Motor neuron (in vitro differentiated cells): ENCODE measurements around the gene PLGLB1. TPM values are rescaled to one million over a fixed set of nuclear protein-coding genes. Genes with fewer than 3 reads are reported as not detected.
"Not testable (repeated sequence)": the region's sequence is repeated elsewhere in the genome, so short reads cannot be mapped to it uniquely, and the experiment has no call there.

Source experiments
- ATAC-seq, 8 experiments: fragments of 200-7000 bp; cut with Tn5 transposase; replicated peaks in 6 of 8; 2 replicates each; pipeline ENCODE4 v1.8.0; 2021; ENCODE audit warnings: mild to moderate bottlenecking in 8 of 8, moderate library complexity in 8 of 8
- H3K27ac ChIP-seq, 2 donors: fragments of 250-450 bp; sonication (Bioruptor Pico); 2 replicates each; pipeline ENCODE4 v1.9.0; 2021; ENCODE audit warnings: antibody characterized with exemption in 2 of 2, mild to moderate bottlenecking in 2 of 2, moderate library complexity in 1 of 2
- H3K4me1 ChIP-seq, 2 donors: fragments of 250-450 bp; sonication (Bioruptor Pico); replicated peaks in 1 of 2; 2 replicates each; pipeline ENCODE4 v1.6.1; 2021; ENCODE audit warnings: antibody characterized with exemption in 2 of 2, mild to moderate bottlenecking in 2 of 2, moderate library complexity in 1 of 2
- H3K4me3 ChIP-seq, 5 donors: fragments of 250-450 bp; sonication (Bioruptor Pico); 2 replicates each; pipeline ENCODE4 v1.9.0; 2021; ENCODE audit warnings: antibody characterized with exemption in 5 of 5, mild to moderate bottlenecking in 5 of 5, moderate library complexity in 4 of 5
- WGBS, 10 experiments: fragments of 450-650 bp; shearing (Covaris generic); methylation state at CpG; one replicate each; pipeline ENCODE4 v1.0.0; 2022; 5-methylcytosine and 5-hydroxymethylcytosine counted together
- in situ Hi-C, 9 experiments: fragments of 400-800 bp; cut with MboI; loops; one replicate each; pipeline ENCODE4 v1.15.0; 2021; ENCODE audit warnings: low sequenced_read_pairs in 9 of 9, low pct_unique_long_range_greater_than_20kb in 2 of 9; ENCODE audit not compliant: unreplicated experiment in 9 of 9
- total RNA-seq, 8 experiments: library from RNA; unstranded; fragments of 300-600 nt; gene quantifications; 2 replicates each; pipeline versions ENCODE4 v1.2.3 to v1.2.4, GENCODE V29; 2022

The PLGLB1 gene
- total RNA-seq, 8 experiments from 2014 or later, result 1.7 to 12.1 (median 2.9) TPM

DNA sequence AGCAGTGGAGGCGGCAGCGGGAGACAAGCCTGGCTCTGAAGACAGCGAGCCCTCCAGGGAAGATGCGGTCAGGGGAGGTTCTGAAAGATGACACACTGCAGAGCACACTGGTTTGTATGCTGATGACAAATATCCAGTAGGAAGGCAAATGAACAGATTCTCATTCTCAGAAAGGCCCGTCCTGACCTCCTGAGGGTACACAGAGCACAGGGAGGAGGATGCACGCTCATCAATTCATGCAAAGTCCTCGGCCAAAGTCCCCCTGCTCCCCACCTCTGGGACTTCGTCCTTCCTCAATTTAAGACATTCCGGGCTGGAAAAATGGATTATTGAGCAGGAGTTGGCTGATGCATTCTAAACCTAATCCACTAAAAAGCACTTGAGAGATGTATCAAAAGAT, 2.6 kb downstream of the PLGLB1 start:
- H3K4me1 ChIP-seq, H3K4me3 ChIP-seq, in situ Hi-C loops, H3K27ac ChIP-seq: not testable (repeated sequence)
- no CpG with 5 or more reads among the region's 9 CpGs for WGBS, 10 experiments
- ATAC-seq, result peak in 2 of 8 experiments; percentile 33 to 44

DNA sequence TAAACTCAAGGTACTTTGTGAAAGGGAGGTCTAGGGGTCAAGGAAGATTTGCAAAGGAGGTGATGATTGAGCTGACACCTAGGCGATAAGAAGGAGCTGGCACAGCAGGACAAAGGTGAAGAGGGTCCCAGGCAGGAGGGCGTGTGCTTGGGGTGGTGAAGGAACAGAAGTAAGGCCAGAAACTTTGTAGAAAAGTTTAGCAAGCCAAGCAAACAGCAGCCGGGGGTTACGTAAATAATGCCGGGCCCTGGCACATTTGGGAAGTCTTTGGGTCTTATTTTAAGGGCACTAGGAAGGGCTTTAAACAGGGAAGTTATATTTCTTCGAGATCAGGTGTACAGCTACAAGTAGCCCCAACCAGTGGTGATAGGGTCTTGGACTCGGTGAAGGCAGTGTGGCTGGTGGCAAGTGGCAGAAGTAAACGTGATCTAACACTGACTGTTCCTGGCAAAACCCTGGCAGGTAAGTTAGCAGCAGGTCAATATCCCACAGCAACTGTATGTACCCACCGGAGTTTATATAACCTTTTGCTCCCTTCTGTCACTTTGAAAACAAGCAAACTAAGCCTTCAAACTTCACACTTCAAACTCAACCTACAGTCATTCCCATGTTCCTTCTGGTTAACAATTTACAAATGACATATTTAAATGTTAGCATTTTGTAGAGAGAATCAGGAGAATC, 7.0 kb downstream of the PLGLB1 start:
- in situ Hi-C loops, ATAC-seq, H3K4me1 ChIP-seq, H3K27ac ChIP-seq, H3K4me3 ChIP-seq: not testable (repeated sequence)
- no CpG with 5 or more reads among the region's 9 CpGs for WGBS, 10 experiments

DNA sequence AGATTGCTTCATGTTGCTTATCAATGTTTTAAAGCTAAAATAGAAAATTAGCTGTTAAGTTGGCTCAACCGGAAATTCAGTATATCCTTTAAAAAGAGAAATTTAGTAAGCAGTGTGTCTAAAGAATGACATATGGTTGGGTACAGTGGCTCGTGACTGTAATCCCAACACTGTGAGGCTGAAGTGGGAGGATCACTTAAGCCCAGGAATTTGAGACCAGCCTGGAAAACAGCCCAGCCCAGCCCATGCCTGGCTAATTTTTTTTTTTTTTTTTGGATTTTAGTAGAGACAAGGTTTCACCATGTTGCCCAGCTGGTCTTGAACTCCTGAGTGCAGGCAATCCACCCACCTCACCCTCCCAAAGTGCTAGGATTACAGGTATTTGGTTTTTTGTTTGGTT, 17.2 kb downstream of the PLGLB1 start:
- H3K4me3 ChIP-seq, in situ Hi-C loops: not testable (repeated sequence)

More for the DNA sequence above, 17.2 kb downstream of the PLGLB1 start:
- ATAC-seq, result peak in 2 of 8 experiments; percentile 46 to 54
- not testable (repeated sequence) for H3K27ac ChIP-seq, H3K4me1 ChIP-seq
- WGBS, 10 experiments, result no CpG with 5 or more reads among the region's 2 CpGs

Other genes with a start within 250 kb of the PLGLB1 start
- 1 to 10 TPM in 2 of 8 experiments, under 1 TPM in 5, not detected in 1; 0.18 to 1.9 (median 0.60) TPM for gene CD8A, start 230.9 kb downstream of the PLGLB1 start, total RNA-seq
- under 1 TPM in 2 of 8 experiments, not detected in 6; 0.25 to 0.43 TPM for gene CD8B, start 160.0 kb downstream of the PLGLB1 start, total RNA-seq
- 10 to 100 TPM in 1 of 8 experiments, 1 to 10 TPM in 3, under 1 TPM in 4; 0.13 to 17.6 (median 1.5) TPM for gene RGPD1, start 79.7 kb downstream of the PLGLB1 start, total RNA-seq